B cell (primary cell): ENCODE results near the gene MT4. TPM values are rescaled to one million over a fixed set of nuclear protein-coding genes. Genes with fewer than 3 reads are reported as not detected.

ENCODE experiments used
- ATAC-seq: fragments of 200-7000 bp; cut with Tn5 transposase; one replicate; pipeline ENCODE4 v1.10.0; 2021; ENCODE audit warnings: low read depth, mild to moderate bottlenecking, moderate number of reproducible peaks, moderate library complexity
- CTCF ChIA-PET: fragments of 350-600 bp; sonication (Branson Sonifier 250); formaldehyde crosslinking; loops from one replicate; lab custom pipeline; 2021; ENCODE audit warnings: antibody characterized with exemption, inconsistent platforms; lab: Charles Lee
- POLR2A ChIA-PET: fragments of 350-600 bp; sonication (Branson Sonifier 250); formaldehyde crosslinking; loops from one replicate; lab custom pipeline; 2021; ENCODE audit warnings: antibody characterized with exemption; lab: Charles Lee
- DNase-seq: peaks from one replicate; pipeline ENCODE4 v3.0.0; 2013
- H2AFZ ChIP-seq: 2 replicates; pipeline ENCODE4 v1.6.1; 2012; ENCODE audit warnings: mild to moderate bottlenecking, low read depth, low read length; ENCODE audit not compliant: insufficient read depth, poor library complexity, severe bottlenecking
- H3K27ac ChIP-seq, 2 donors: 1 replicate in 1 of 2; 2 replicates in 1 of 2; pipeline ENCODE4 v1.5.1; 2012 to 2013; ENCODE audit warnings: low read length in 2 of 2, mild to moderate bottlenecking in 2 of 2, moderate library complexity in 1 of 2
- H3K27me3 ChIP-seq, 4 experiments: fragments of 200-600 bp in 1 of 4; sonication (generic) in 1 of 4; replicated peaks in 1 of 4; 1 replicate in 2 of 4; 2 replicates in 2 of 4; pipeline versions ENCODE4 v1.6.1 to v1.7.0; 2013 to 2016; ENCODE audit warnings: low read length in 3 of 4, mild to moderate bottlenecking in 2 of 4, mixed read lengths in 1 of 4, moderate library complexity in 1 of 4; ENCODE audit not compliant: insufficient read depth in 4 of 4, control insufficient read depth in 3 of 4; ENCODE audit errors: control extremely low read depth in 1 of 4
- H3K36me3 ChIP-seq, 2 experiments: replicated peaks in 1 of 2; 1 replicate in 1 of 2; 2 replicates in 1 of 2; pipeline versions ENCODE4 v1.6.1 to v1.7.1; 2013; ENCODE audit warnings: low read length in 1 of 2; ENCODE audit not compliant: insufficient read depth in 2 of 2, control insufficient read depth in 1 of 2; ENCODE audit errors: control extremely low read depth in 1 of 2, extremely low read depth in 1 of 2
- H3K4me1 ChIP-seq, 2 donors: fragments of 200-600 bp in 1 of 2; sonication (generic) in 1 of 2; 1 replicate in 1 of 2; 2 replicates in 1 of 2; pipeline versions ENCODE4 v1.5.1 to v1.6.1; 2013 to 2017; ENCODE audit warnings: low read length in 2 of 2; ENCODE audit not compliant: control insufficient read depth in 2 of 2, insufficient read depth in 2 of 2
- H3K4me2 ChIP-seq: replicated peaks from 2 replicates; pipeline ENCODE3; 2012; ENCODE audit warnings: mild to moderate bottlenecking, low read depth, low read length; ENCODE audit not compliant: poor library complexity, severe bottlenecking
- H3K4me3 ChIP-seq, 5 experiments: fragments of 200-600 bp in 1 of 5; sonication (generic) in 1 of 5; 1 replicate in 3 of 5; 2 replicates in 2 of 5; pipeline versions ENCODE4 v1.5.1 to v1.7.0; 2011 to 2016; ENCODE audit warnings: low read length in 4 of 5, mild to moderate bottlenecking in 4 of 5, low read depth in 2 of 5, control low read depth in 1 of 5, moderate library complexity in 1 of 5; ENCODE audit not compliant: insufficient read depth in 1 of 5; ENCODE audit errors: control extremely low read depth in 1 of 5, extremely low read depth in 1 of 5
- H3K79me2 ChIP-seq: fragments of 200-600 bp; sonication (generic); one replicate; pipeline ENCODE4 v1.6.0; 2016; ENCODE audit warnings: low read length; ENCODE audit not compliant: control insufficient read depth, insufficient read depth
- H3K9ac ChIP-seq: fragments of 200-600 bp; sonication (generic); 2 replicates; pipeline ENCODE4 v1.6.1; 2017; ENCODE audit warnings: mild to moderate bottlenecking, low read length, moderate library complexity
- H3K9me3 ChIP-seq, 3 donors: one replicate each; pipeline versions ENCODE4 v1.6.1 to v1.7.1; 2013; ENCODE audit warnings: low read length in 2 of 3; ENCODE audit not compliant: control insufficient read depth in 2 of 3, insufficient read depth in 1 of 3; ENCODE audit errors: control extremely low read depth in 1 of 3
- H4K20me1 ChIP-seq: 2 replicates; pipeline ENCODE4 v1.6.0; 2012; ENCODE audit warnings: mild to moderate bottlenecking, low read length; ENCODE audit not compliant: insufficient read depth, control insufficient read depth, poor library complexity, severe bottlenecking
- H3K27ac Mint-ChIP-seq: one replicate; pipeline ENCODE4 v1.8.0; 2021; ENCODE audit warnings: mixed read lengths
- H3K27me3 Mint-ChIP-seq: one replicate; pipeline ENCODE4 v1.8.0; 2021; ENCODE audit warnings: mixed read lengths
- H3K4me1 Mint-ChIP-seq: one replicate; pipeline ENCODE4 v1.8.0; 2021; ENCODE audit warnings: mixed read lengths
- H3K4me3 Mint-ChIP-seq: one replicate; pipeline ENCODE4 v1.8.0; 2021; ENCODE audit warnings: mixed read lengths
- H3K9me3 Mint-ChIP-seq: one replicate; pipeline ENCODE4 v1.8.0; 2022; ENCODE audit warnings: mixed read lengths; ENCODE audit not compliant: insufficient read depth
- EZH2 ChIP-seq: IDR thresholded peaks from 2 replicates; pipeline ENCODE4 v1.6.1; 2012; ENCODE audit warnings: borderline replicate concordance, low read depth, mild to moderate bottlenecking, moderate library complexity, low read length; ENCODE audit not compliant: insufficient read depth, poor library complexity, severe bottlenecking
- WGBS: methylation state at CpG from one replicate; pipeline ENCODE4 v1.1.5; 2013; ENCODE audit warnings: missing lambda C conversion rate; ENCODE audit not compliant: insufficient coverage; 5-methylcytosine and 5-hydroxymethylcytosine counted together
- intact Hi-C: fragments of 100-400 bp; cut with micrococcal nuclease; formaldehyde crosslinking; loops from one replicate; pipeline ENCODE4 v1.10.0; 2022
- polyA plus RNA-seq: library from polyadenylated mRNA; depleted of rRNA; stranded (reverse); fragments of >200 nt; gene quantifications from 2 replicates; pipeline ENCODE4 v1.2.3, GENCODE V29; 2012
- total RNA-seq, 2 donors: library from RNA; stranded (reverse); fragments of 120-200 nt in 1 of 2; gene quantifications; 1 replicate in 1 of 2; 2 replicates in 1 of 2; pipeline versions ENCODE4 v1.2.3 to v1.2.4, GENCODE V29; 2013 to 2022
- TF ChIP-seq, protein P1 (sequence below): fragments of 200-600 bp; IDR thresholded peaks from one replicate; pipeline ENCODE4 v1.8.0; 2022; ENCODE audit warnings: antibody characterized with exemption, mild to moderate bottlenecking

The MT4 gene
- total and polyA plus RNA-seq, 2 donors (not counting 1 experiment from before 2014, with no cell fraction given), result not detected

DNA sequence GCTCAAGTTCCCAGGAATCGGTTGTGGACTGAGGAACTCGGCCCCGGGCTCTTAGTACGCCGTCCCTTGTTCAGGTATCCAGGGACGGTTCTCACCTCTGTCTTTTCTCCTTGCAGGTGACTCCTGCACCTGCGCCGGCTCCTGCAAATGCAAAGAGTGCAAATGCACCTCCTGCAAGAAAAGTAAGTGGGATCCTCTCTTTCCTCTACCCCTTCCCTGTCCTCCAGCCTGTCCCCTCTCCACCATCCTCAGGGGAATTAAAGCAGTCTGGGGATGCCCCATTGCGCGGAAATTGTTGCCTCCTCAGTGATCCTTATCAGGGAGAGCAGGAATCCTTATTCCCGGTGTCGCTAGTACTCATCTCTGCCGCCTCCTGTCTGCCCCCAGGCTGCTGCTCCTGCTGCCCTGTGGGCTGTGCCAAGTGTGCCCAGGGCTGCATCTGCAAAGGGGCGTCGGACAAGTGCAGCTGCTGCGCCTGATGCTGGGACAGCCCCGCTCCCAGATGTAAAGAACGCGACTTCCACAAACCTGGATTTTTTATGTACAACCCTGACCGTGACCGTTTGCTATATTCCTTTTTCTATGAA lies 44.1 kb downstream of the MT4 start:
- POLR2A ChIA-PET, result interaction anchor here (1.3 kb wide), 1 partner anchor 34 kb away, joined by 3 read pairs; no protein-coding TSS in a partner anchor
- Mint-ChIP-seq H3K9me3 (no peaks in the 10 kb centered on the region), H3K4me3 (peak overlapping the region; percentile 97), H3K27ac (peak overlapping the region; percentile 88), H3K4me1 (peaks cover 37% of the 10 kb centered on the region), H3K27me3 (no peaks in the 10 kb centered on the region)
- TF ChIP-seq, protein P1, sequence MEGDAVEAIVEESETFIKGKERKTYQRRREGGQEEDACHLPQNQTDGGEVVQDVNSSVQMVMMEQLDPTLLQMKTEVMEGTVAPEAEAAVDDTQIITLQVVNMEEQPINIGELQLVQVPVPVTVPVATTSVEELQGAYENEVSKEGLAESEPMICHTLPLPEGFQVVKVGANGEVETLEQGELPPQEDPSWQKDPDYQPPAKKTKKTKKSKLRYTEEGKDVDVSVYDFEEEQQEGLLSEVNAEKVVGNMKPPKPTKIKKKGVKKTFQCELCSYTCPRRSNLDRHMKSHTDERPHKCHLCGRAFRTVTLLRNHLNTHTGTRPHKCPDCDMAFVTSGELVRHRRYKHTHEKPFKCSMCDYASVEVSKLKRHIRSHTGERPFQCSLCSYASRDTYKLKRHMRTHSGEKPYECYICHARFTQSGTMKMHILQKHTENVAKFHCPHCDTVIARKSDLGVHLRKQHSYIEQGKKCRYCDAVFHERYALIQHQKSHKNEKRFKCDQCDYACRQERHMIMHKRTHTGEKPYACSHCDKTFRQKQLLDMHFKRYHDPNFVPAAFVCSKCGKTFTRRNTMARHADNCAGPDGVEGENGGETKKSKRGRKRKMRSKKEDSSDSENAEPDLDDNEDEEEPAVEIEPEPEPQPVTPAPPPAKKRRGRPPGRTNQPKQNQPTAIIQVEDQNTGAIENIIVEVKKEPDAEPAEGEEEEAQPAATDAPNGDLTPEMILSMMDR, result no peak
- TF ChIP-seq EZH2, result no peak
- peak overlapping the region; percentile 60 to 77 (median 73) for H3K4me3 ChIP-seq
- H3K27ac ChIP-seq, result peak overlapping the region in 1 of 2 donors; percentile 12
- CTCF ChIA-PET, result interaction anchor here (1.0 to 2.2 kb wide), 6 partner anchors 9 to 291 kb away, joined by 3 to 18 read pairs (median 4); no protein-coding TSS in a partner anchor
- peaks cover 21 to 41% of the 10 kb centered on the region in 2 donors for H3K4me1 ChIP-seq
- no peaks in the 10 kb centered on the region for H3K27me3 ChIP-seq
- no peaks in the 10 kb centered on the region for H3K36me3 ChIP-seq
- WGBS, result 0% methylated on average over 16 of the region's 21 CpGs
- peak overlapping the region; percentile 86 for H3K4me2 ChIP-seq
- intact Hi-C loops, result loop anchor here (1.0 to 10.0 kb wide), 12 partner anchors 22 to 636 kb away; partner anchors contain the start of genes ARL2BP, MT1F, MT1X and NUDT21
- H3K9me3 ChIP-seq, result no peaks in the 10 kb centered on the region
- peak overlapping the region; percentile 77 for H2AFZ ChIP-seq
- H3K79me2 ChIP-seq, result no peaks in the 10 kb centered on the region
- DNase-seq (no peak), ATAC-seq (no peak)
- H4K20me1 ChIP-seq, result no peaks in the 10 kb centered on the region
- peak overlapping the region; percentile 66 for H3K9ac ChIP-seq

- WGBS, result 0% methylated on average over 3 of the region's 6 CpGs
- H3K4me1 Mint-ChIP-seq, result peaks cover 37% of the 10 kb centered on the region
- POLR2A ChIA-PET, result no interaction called here
Observed at GRCh38 chr16:56609463-56609921, 44.6 kb downstream of the MT4 start.

More at GRCh38 chr16:56609463-56609921, 44.6 kb downstream of the MT4 start:
- H3K4me1 ChIP-seq, result peaks cover 21 to 41% of the 10 kb centered on the region in 2 donors
- peak overlapping the region; percentile 77 for H2AFZ ChIP-seq
- no peaks in the 10 kb centered on the region for H3K79me2 ChIP-seq
- H4K20me1 ChIP-seq, result no peaks in the 10 kb centered on the region
- peak; percentile 63 for ATAC-seq
- Mint-ChIP-seq H3K27me3 (no peaks in the 10 kb centered on the region), H3K9me3 (no peaks in the 10 kb centered on the region), H3K4me3 (peak overlapping the region; percentile 97), H3K27ac (peak overlapping the region; percentile 88)
- no peaks in the 10 kb centered on the region for H3K9me3 ChIP-seq
- H3K4me3 ChIP-seq, result peak overlapping the region; percentile 60 to 77 (median 73)
- peak overlapping the region; percentile 86 for H3K4me2 ChIP-seq
- intact Hi-C loops, result loop anchor here (1.0 to 10.0 kb wide), 7 partner anchors 21 to 635 kb away; partner anchors contain the start of genes ARL2BP, NUDT21, NUP93 and OGFOD1
- TF ChIP-seq, protein P1, result no peak
- no peak for TF ChIP-seq EZH2
- DNase-seq, result peak; percentile 91
- H3K36me3 ChIP-seq, result no peaks in the 10 kb centered on the region
- peak overlapping the region; percentile 66 for H3K9ac ChIP-seq
- CTCF ChIA-PET, result interaction anchor here (1.0 to 2.2 kb wide), 6 partner anchors 8 to 95 kb away, joined by 3 to 18 read pairs (median 5); no protein-coding TSS in a partner anchor
- H3K27ac ChIP-seq, result peak overlapping the region; percentile 12 to 27
- no peaks in the 10 kb centered on the region for H3K27me3 ChIP-seq
